Measurements from ENCODE around the gene CMC1. TPM values are rescaled to one million over a fixed set of nuclear protein-coding genes. Genes with fewer than 3 reads are reported as not detected.
A peak's percentile ranks its signal among the peaks of the same experiment; 100 is the strongest.

The CMC1 gene
- total RNA-seq, 1 experiment from 2014 or later: 16.5 TPM

DNA sequence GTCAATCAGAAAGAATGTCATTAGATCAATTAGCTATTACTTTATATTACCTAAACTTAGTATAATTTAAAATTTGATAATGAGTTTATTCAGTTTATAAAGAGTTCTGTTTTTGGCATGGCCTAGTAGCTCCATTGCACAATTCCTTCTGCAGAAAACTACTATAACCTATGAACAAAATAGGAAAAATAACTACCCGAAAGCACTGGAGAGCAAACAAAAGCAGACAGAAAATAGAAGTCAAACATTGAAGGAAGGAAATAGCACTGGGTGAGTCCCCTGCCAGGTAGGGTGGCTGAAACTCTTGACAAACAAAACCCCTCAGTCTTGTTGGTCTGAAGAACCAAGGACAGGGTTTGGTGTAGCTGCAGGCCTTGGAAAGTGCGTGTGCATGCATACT, 37.5 kb downstream of the CMC1 start:
- DNase-seq: no peak
- no peaks in the 10 kb centered on the region for H3K27me3 Mint-ChIP-seq (ENCODE audit: low read depth)
- Histone ChIP-seq H2AK5ac (ENCODE audit: insufficient read length, low read length) (no peak overlapping the region), H3K79me1 (ENCODE audit: insufficient read depth, low read depth, low read length, poor library complexity, severe bottlenecking) (no peaks in the 10 kb centered on the region), H4K91ac (ENCODE audit: insufficient read length, low read depth, low read length) (no peak overlapping the region), H3K4me1 (ENCODE audit: insufficient read depth, low read length) (no peaks in the 10 kb centered on the region), H2BK5ac (ENCODE audit: insufficient read length, low read length) (no peak overlapping the region), H2AFZ (ENCODE audit: low read length) (no peak overlapping the region), H3K27me3 (ENCODE audit: insufficient read depth, low read length) (no peaks in the 10 kb centered on the region), H3K79me2 (ENCODE audit: insufficient read depth, low read length) (no peaks in the 10 kb centered on the region), H3K9ac (ENCODE audit: extremely low read depth, insufficient read length, low read length) (no peak overlapping the region), H3K14ac (ENCODE audit: insufficient read depth, low read length) (no peak overlapping the region), H3K4ac (ENCODE audit: low read depth, low read length) (no peak overlapping the region), H2BK15ac (ENCODE audit: low read depth, low read length) (no peak overlapping the region), H3K23me2 (ENCODE audit: insufficient read length, low read depth, low read length, poor library complexity, severe bottlenecking) (no peaks in the 10 kb centered on the region), H3K56ac (ENCODE audit: insufficient read length, low read depth, low read length) (no peak overlapping the region), H2BK12ac (ENCODE audit: insufficient read length, low read depth, low read length) (no peak overlapping the region), H4K8ac (replicated peaks; ENCODE audit: insufficient read length, low read depth, low read length) (no peak overlapping the region), H3T11ph (ENCODE audit: low read length) (no peak overlapping the region), H3K4me2 (ENCODE audit: insufficient read depth, insufficient read length, low read length) (no peak overlapping the region), H3K18ac (ENCODE audit: insufficient read length, low read depth, low read length) (no peak overlapping the region), H3K9me3 (ENCODE audit: control insufficient read depth, low read depth, low read length) (no peaks in the 10 kb centered on the region), H4K5ac (ENCODE audit: insufficient read length, low read depth, low read length) (no peak overlapping the region), H4K20me1 (ENCODE audit: control insufficient read depth, insufficient read depth, insufficient read length) (no peaks in the 10 kb centered on the region), H3K23ac (ENCODE audit: insufficient read length, low read depth, low read length) (no peak overlapping the region), H3K27ac (ENCODE audit: insufficient read length, low read depth, low read length) (no peak overlapping the region), H2BK20ac (ENCODE audit: low read depth, low read length, poor library complexity, severe bottlenecking) (no peak overlapping the region), H2BK120ac (ENCODE audit: low read depth, low read length, poor library complexity, severe bottlenecking) (no peak overlapping the region)
- H3K4me1 Mint-ChIP-seq: peaks cover 0 to 2% of the 10 kb centered on the region in 2 experiments; a peak in 1 of 4 replicates
- TF ChIP-seq, protein P1, sequence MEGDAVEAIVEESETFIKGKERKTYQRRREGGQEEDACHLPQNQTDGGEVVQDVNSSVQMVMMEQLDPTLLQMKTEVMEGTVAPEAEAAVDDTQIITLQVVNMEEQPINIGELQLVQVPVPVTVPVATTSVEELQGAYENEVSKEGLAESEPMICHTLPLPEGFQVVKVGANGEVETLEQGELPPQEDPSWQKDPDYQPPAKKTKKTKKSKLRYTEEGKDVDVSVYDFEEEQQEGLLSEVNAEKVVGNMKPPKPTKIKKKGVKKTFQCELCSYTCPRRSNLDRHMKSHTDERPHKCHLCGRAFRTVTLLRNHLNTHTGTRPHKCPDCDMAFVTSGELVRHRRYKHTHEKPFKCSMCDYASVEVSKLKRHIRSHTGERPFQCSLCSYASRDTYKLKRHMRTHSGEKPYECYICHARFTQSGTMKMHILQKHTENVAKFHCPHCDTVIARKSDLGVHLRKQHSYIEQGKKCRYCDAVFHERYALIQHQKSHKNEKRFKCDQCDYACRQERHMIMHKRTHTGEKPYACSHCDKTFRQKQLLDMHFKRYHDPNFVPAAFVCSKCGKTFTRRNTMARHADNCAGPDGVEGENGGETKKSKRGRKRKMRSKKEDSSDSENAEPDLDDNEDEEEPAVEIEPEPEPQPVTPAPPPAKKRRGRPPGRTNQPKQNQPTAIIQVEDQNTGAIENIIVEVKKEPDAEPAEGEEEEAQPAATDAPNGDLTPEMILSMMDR (conservative IDR thresholded peaks at IDR 0.05): no peak
- peaks cover 3 to 5% of the 10 kb centered on the region in 2 experiments; a peak in 4 of 5 replicates for H3K9me3 Mint-ChIP-seq
- H3K27ac Mint-ChIP-seq: peak overlapping the region in 1 of 3 experiments; percentile 37; a peak in 1 of 7 replicates
- no CpG with 5 or more reads among the region's 2 CpGs for WGBS (ENCODE audit: extremely low coverage, insufficient read length, low lambda C conversion rate)
- peaks cover 9 to 16% (median 15%) of the 10 kb centered on the region in 3 experiments for H3K36me3 Mint-ChIP-seq (ENCODE audit: insufficient read depth in 1 of 3, low read depth in 3 of 3)
- H3K4me3 Mint-ChIP-seq: no peak overlapping the region

Data from H9 (cell line).